22Rv1 (cell line): ENCODE measurements around the gene UBE3B.

Experiments used
- ZFX ChIP-seq: fragments of 450-650 bp; IDR thresholded peaks from 2 replicates; pipeline ENCODE4 v1.6.1; 2017; ENCODE audit warnings: antibody characterized with exemption, borderline replicate concordance
- TF ChIP-seq, protein P1 (sequence below): fragments of 450-650 bp; IDR thresholded peaks from 2 replicates; pipeline ENCODE4 v1.5.1; 2017; ENCODE audit warnings: mild to moderate bottlenecking

DNA sequence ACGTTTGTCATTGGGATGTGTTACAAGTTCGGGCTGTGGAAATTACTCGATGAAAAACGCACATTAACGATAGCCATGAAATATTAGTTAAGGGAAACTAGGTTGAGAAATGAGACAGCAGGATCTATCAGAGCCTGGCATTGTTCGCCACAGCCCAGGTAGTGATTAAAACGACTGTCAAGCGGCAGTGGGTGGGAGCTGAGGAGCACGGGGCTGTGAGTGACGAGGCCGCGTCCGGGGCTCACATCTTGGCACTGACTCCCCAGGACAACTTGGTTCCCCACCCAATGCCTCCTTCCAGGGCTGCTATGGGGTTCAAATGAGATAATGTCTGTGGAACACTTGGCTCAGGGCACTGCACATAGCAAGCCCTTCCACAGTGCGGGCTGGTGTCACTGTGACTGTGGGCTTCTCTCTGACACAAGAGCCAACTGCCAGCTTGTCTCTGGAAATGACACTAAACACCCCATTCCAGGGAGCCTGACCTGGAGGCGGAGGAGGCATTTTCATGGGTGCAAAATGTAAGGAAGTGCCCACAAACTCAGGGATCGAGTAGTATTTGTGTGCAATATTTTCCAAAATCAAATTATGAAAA is 76.6 kb downstream of the UBE3B start:
- TF ChIP-seq, protein P1, sequence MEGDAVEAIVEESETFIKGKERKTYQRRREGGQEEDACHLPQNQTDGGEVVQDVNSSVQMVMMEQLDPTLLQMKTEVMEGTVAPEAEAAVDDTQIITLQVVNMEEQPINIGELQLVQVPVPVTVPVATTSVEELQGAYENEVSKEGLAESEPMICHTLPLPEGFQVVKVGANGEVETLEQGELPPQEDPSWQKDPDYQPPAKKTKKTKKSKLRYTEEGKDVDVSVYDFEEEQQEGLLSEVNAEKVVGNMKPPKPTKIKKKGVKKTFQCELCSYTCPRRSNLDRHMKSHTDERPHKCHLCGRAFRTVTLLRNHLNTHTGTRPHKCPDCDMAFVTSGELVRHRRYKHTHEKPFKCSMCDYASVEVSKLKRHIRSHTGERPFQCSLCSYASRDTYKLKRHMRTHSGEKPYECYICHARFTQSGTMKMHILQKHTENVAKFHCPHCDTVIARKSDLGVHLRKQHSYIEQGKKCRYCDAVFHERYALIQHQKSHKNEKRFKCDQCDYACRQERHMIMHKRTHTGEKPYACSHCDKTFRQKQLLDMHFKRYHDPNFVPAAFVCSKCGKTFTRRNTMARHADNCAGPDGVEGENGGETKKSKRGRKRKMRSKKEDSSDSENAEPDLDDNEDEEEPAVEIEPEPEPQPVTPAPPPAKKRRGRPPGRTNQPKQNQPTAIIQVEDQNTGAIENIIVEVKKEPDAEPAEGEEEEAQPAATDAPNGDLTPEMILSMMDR, result no peak
- no peak for TF ChIP-seq ZFX
